NCI-H226 (cell line): Measurements from ENCODE around the gene PAGR1.
A peak's percentile ranks its signal among the peaks of the same experiment; 100 is the strongest.
"Not testable (repeated sequence)": the region's sequence is repeated elsewhere in the genome, so short reads cannot be mapped to it uniquely, and the experiment has no call there.

Experiments used
- DNase-seq: peaks from one replicate; pipeline ENCODE4 v3.0.0-alpha.2; 2015

The PAGR1 gene

GRCh38 chr16:29793153-29793552 lies 22.8 kb upstream of the PAGR1 start:
- not testable (repeated sequence) for DNase-seq

GRCh38 chr16:29794231-29794710 lies 21.7 kb upstream of the PAGR1 start:
- no peak for DNase-seq

- DNase-seq: no peak
These were observed 13.5 kb upstream of the PAGR1 start for GRCh38 chr16:29802416-29802935.

GRCh38 chr16:29804020-29804419 lies 11.9 kb upstream of the PAGR1 start:
- DNase-seq: no peak

GRCh38 chr16:29804455-29805231 lies 11.3 kb upstream of the PAGR1 start:
- DNase-seq: peak; percentile 48

GRCh38 chr16:29805232-29806098 lies 10.5 kb upstream of the PAGR1 start:
- peak; percentile 93 for DNase-seq

- no peak for DNase-seq
These were observed 9.8 kb upstream of the PAGR1 start, which contains the start of gene MAZ for GRCh38 chr16:29806099-29806579. Gene MAZ (plus strand): TSS chr16:29806529. CDS start chr16:29806702, 173 bp downstream.

- peak; percentile 68 for DNase-seq
These were observed 9.1 kb upstream of the PAGR1 start for GRCh38 chr16:29806641-29807425.

- peak; percentile 80 for DNase-seq
These were observed 8.3 kb upstream of the PAGR1 start for GRCh38 chr16:29807426-29808218.

- no peak for DNase-seq
These were observed 7.6 kb upstream of the PAGR1 start for GRCh38 chr16:29808219-29808900.

- DNase-seq: no peak
These were observed 6.8 kb upstream of the PAGR1 start for GRCh38 chr16:29809031-29809747.

GRCh38 chr16:29809850-29810698 lies 5.9 kb upstream of the PAGR1 start:
- no peak for DNase-seq

GRCh38 chr16:29810699-29811169 lies 5.2 kb upstream of the PAGR1 start:
- DNase-seq: no peak

GRCh38 chr16:29811170-29811895 lies 4.6 kb upstream of the PAGR1 start:
- peak; percentile 97 for DNase-seq

- DNase-seq: no peak
These were observed 3.9 kb upstream of the PAGR1 start, which contains the start of gene PRRT2 for GRCh38 chr16:29811896-29812665. Gene PRRT2 (plus strand): TSS chr16:29812193. CDS start chr16:29813055, 862 bp downstream.

- no peak for DNase-seq
These were observed 3.0 kb upstream of the PAGR1 start for GRCh38 chr16:29812754-29813643.
